ENCODE data around the gene ORM2. TPM values are rescaled to one million over a fixed set of nuclear protein-coding genes. Genes with fewer than 3 reads are reported as not detected.

The ORM2 gene
- total and polyA plus RNA-seq, 9 of the 15 experiments (the other 6 are each of a cell fraction or from before 2014, with no cell fraction given): 0.98 TPM; not detected in 8

GRCh38 chr9:114283551-114284111, 46.0 kb upstream of the ORM2 start:
- ChIA-PET POLR2A (interaction anchor here (0.6 to 0.8 kb wide), 3 partner anchors 65 to 400 kb away, joined by 3 read pairs; no protein-coding TSS in a partner anchor), CTCF (ENCODE audit: low intra/inter-chr PET ratio) (no interaction called here)
- FAIRE-seq (no peak), ATAC-seq (no peak), DNase-seq (ENCODE audit: extremely low read depth in 1 of 4, low spot score in 3 of 4) (no peak)
- WGBS (ENCODE audit: insufficient coverage, low coverage, missing lambda C conversion rate): 2% methylated on average over 11 of the region's 14 CpGs
- peaks cover 15 to 64% of the 10 kb centered on the region in 2 experiments for H3K27me3 ChIP-seq (ENCODE audit: control insufficient read depth in 2 of 2, insufficient read depth in 2 of 2, low read length in 2 of 2)
- H3K36me3 ChIP-seq (ENCODE audit: control insufficient read depth, insufficient read depth, low read length): no peaks in the 10 kb centered on the region
- peaks cover 14% of the 10 kb centered on the region; the same call in 1 of the 2 replicates for H4K20me1 ChIP-seq (replicated peaks; ENCODE audit: control insufficient read depth, insufficient read depth, low read length)
- no peak overlapping the region for H2AFZ ChIP-seq (ENCODE audit: low read depth, low read length)
- no peaks in the 10 kb centered on the region for H3K9me3 ChIP-seq (replicated peaks; ENCODE audit: control insufficient read depth, insufficient read depth, low read depth, low read length)
- in situ Hi-C loops (cut with MboI) (loop anchor here (10.0 kb wide), 3 partner anchors 129 to 599 kb away; partner anchors contain the start of gene COL27A1), intact Hi-C loops (cut with micrococcal nuclease) (no loop called here)
- no peak overlapping the region for H3K4me3 ChIP-seq
- H3K79me2 ChIP-seq (ENCODE audit: control insufficient read depth, insufficient read depth, low read length): no peaks in the 10 kb centered on the region
- no TSS peak for BruUV-seq (replicated peaks)
- no peaks in the 10 kb centered on the region for H3K9me1 ChIP-seq (ENCODE audit: control insufficient read depth, insufficient read depth, low read length)
- H3K9ac ChIP-seq (ENCODE audit: insufficient read depth in 1 of 2, low read depth in 2 of 2, low read length in 2 of 2): no peak overlapping the region
- H3K4me1 ChIP-seq (replicated peaks in 1 of 2; ENCODE audit: control insufficient read depth in 2 of 2, insufficient read depth in 2 of 2, low read length in 2 of 2): peaks cover 0 to 4% of the 10 kb centered on the region in 2 experiments; a peak in 2 of 5 replicates
- H3K27ac ChIP-seq (ENCODE audit: extremely low read depth, low read depth, low read length): no peak overlapping the region
- no peak overlapping the region for H3K4me2 ChIP-seq (ENCODE audit: insufficient read depth, low read length)
- TF ChIP-seq CBX5 (IDR thresholded peaks at IDR 0.05; ENCODE audit: borderline replicate concordance, low read depth) (no peak), EGR1 (conservative IDR thresholded peaks at IDR 0.05) (no peak), RCOR1 (IDR thresholded peaks at IDR 0.05; ENCODE audit: borderline replicate concordance in 1 of 2, low read depth in 2 of 2, low read length in 2 of 2) (no peak), ZC3H8 (IDR thresholded peaks at IDR 0.05) (no peak), MYBL2 (IDR thresholded peaks at IDR 0.05; ENCODE audit: low read depth) (no peak), MYBL2 (CRISPR knock-in tag; IDR thresholded peaks at IDR 0.05; ENCODE audit: borderline replicate concordance) (no peak), RBM39 (optimal IDR thresholded peaks at IDR 0.05; ENCODE audit: low read depth, low read length) (no peak), ZNF146 (CRISPR knock-in tag; IDR thresholded peaks at IDR 0.05; ENCODE audit: unreplicated experiment) (no peak), SMAD2 (IDR thresholded peaks at IDR 0.05; ENCODE audit: low read depth, low read length) (no peak), ZNF316 (IDR thresholded peaks at IDR 0.05) (no peak)
- TF ChIP-seq, protein P1, sequence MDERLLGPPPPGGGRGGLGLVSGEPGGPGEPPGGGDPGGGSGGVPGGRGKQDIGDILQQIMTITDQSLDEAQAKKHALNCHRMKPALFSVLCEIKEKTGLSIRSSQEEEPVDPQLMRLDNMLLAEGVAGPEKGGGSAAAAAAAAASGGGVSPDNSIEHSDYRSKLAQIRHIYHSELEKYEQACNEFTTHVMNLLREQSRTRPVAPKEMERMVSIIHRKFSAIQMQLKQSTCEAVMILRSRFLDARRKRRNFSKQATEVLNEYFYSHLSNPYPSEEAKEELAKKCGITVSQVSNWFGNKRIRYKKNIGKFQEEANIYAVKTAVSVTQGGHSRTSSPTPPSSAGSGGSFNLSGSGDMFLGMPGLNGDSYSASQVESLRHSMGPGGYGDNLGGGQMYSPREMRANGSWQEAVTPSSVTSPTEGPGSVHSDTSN (CRISPR knock-in tag; IDR thresholded peaks at IDR 0.05; ENCODE audit: low read depth): no peak
- TF ChIP-seq, protein P1 (tag; conservative IDR thresholded peaks at IDR 0.05; ENCODE audit: low read depth): no peak
- TF ChIP-seq, protein P2, sequence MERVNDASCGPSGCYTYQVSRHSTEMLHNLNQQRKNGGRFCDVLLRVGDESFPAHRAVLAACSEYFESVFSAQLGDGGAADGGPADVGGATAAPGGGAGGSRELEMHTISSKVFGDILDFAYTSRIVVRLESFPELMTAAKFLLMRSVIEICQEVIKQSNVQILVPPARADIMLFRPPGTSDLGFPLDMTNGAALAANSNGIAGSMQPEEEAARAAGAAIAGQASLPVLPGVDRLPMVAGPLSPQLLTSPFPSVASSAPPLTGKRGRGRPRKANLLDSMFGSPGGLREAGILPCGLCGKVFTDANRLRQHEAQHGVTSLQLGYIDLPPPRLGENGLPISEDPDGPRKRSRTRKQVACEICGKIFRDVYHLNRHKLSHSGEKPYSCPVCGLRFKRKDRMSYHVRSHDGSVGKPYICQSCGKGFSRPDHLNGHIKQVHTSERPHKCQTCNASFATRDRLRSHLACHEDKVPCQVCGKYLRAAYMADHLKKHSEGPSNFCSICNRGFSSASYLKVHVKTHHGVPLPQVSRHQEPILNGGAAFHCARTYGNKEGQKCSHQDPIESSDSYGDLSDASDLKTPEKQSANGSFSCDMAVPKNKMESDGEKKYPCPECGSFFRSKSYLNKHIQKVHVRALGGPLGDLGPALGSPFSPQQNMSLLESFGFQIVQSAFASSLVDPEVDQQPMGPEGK (CRISPR knock-in tag; IDR thresholded peaks at IDR 0.05; ENCODE audit: borderline replicate concordance): no peak
- TF ChIP-seq, protein P3, sequence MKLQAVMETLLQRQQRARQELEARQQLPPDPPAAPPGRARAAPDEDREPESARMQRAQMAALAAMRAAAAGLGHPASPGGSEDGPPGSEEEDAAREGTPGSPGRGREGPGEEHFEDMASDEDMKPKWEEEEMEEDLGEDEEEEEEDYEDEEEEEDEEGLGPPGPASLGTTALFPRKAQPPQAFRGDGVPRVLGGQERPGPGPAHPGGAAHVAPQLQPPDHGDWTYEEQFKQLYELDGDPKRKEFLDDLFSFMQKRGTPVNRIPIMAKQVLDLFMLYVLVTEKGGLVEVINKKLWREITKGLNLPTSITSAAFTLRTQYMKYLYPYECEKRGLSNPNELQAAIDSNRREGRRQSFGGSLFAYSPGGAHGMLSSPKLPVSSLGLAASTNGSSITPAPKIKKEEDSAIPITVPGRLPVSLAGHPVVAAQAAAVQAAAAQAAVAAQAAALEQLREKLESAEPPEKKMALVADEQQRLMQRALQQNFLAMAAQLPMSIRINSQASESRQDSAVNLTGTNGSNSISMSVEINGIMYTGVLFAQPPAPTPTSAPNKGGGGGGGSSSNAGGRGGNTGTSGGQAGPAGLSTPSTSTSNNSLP (IDR thresholded peaks at IDR 0.05; ENCODE audit: borderline replicate concordance, low read depth, low read length): no peak
- TF ChIP-seq, protein P4, sequence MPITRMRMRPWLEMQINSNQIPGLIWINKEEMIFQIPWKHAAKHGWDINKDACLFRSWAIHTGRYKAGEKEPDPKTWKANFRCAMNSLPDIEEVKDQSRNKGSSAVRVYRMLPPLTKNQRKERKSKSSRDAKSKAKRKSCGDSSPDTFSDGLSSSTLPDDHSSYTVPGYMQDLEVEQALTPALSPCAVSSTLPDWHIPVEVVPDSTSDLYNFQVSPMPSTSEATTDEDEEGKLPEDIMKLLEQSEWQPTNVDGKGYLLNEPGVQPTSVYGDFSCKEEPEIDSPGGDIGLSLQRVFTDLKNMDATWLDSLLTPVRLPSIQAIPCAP (CRISPR knock-in tag; IDR thresholded peaks at IDR 0.05; ENCODE audit: borderline replicate concordance): no peak

Measured in K562 (cell line).